AG10803 (cell line): ENCODE results near the gene IFT172.

Experiments used
- DNase-seq: peaks from one replicate; pipeline ENCODE4 v3.0.0; 2010; ENCODE audit warnings: low read depth
- H3K4me3 ChIP-seq: 2 replicates; pipeline ENCODE4 v1.5.1; 2011; ENCODE audit warnings: mild to moderate bottlenecking, low read length, control low read depth
- CTCF ChIP-seq: conservative IDR thresholded peaks from 2 replicates; pipeline ENCODE4 v1.5.1; 2011; ENCODE audit warnings: mild to moderate bottlenecking, low read length, control low read depth, inconsistent platforms

The IFT172 gene

GRCh38 chr2:27412419-27413152 lies 77.0 kb downstream of the IFT172 start:
- H3K4me3 ChIP-seq, result no peak overlapping the region
- DNase-seq, result no peak
- no peak for TF ChIP-seq CTCF

- DNase-seq, result peak; percentile 89
- TF ChIP-seq CTCF, result no peak
- peak within 1 kb of the TSS; percentile 88 for H3K4me3 ChIP-seq
Measured at GRCh38 chr2:27409321-27410073, 80.0 kb downstream of the IFT172 start, which contains the start of gene PPM1G. Gene PPM1G (minus strand): TSS chr2:27409591. CDS start chr2:27409422, 169 bp downstream.

- DNase-seq, result no peak
- H3K4me3 ChIP-seq, result peak overlapping the region; percentile 88
- TF ChIP-seq CTCF, result no peak
Measured at GRCh38 chr2:27408601-27409320, 80.8 kb downstream of the IFT172 start.

GRCh38 chr2:27407798-27408491 lies 81.6 kb downstream of the IFT172 start:
- H3K4me3 ChIP-seq, result peak overlapping the region; percentile 88
- TF ChIP-seq CTCF, result peak; percentile 69
- peak; percentile 40 for DNase-seq

- no peak for TF ChIP-seq CTCF
- DNase-seq, result no peak
Measured at GRCh38 chr2:27400348-27401135, 89.0 kb downstream of the IFT172 start.

GRCh38 chr2:27398962-27399361 lies 90.6 kb downstream of the IFT172 start:
- H3K4me3 ChIP-seq, result no peak overlapping the region
- no peak for TF ChIP-seq CTCF
- no peak for DNase-seq

More at GRCh38 chr2:27400348-27401135, 89.0 kb downstream of the IFT172 start:
- no peak overlapping the region for H3K4me3 ChIP-seq
